GM18499 (cell line): ENCODE data around the gene TTYH3.

Experiments used
- ATAC-seq: cut with Tn5 transposase; IDR thresholded peaks from one replicate; pipeline ENCODE4 v1.9.1; 2021; ENCODE audit warnings: moderate number of reproducible peaks; ENCODE audit not compliant: insufficient read depth, unreplicated experiment

TTYH3 gene

DNA sequence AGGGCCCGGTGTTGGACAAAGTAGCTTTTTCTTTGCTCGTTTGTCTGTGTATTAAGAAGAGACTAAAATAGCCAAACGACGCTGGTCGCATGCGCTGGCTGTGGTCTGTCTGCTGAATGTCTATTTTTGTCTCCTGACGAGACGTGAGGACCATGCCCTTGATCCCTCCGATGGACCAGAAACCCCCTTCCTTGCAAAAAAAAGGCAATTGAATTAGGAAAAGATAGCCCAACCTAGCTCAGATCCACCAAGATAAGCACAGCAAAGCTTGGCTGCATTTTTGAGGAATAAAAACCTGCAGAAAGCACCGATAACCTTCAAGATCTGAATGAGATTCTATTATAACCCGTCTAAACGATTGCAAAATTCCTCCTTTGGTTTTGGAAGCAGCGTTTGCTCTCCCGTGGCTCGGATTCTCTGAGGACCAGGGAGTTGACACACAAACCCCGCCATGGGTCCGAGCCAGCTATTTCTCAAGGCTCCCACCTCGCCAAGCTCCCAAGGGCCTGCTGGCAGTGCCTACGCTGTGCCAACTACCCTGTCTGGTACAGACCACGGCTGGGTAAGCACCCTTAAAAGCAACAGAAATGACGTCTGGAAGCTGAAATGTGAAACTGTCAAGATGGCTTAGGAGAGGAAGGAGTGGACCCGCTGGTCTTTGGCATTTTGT, 17.7 kb upstream of the TTYH3 start:
- no peak for ATAC-seq

DNA sequence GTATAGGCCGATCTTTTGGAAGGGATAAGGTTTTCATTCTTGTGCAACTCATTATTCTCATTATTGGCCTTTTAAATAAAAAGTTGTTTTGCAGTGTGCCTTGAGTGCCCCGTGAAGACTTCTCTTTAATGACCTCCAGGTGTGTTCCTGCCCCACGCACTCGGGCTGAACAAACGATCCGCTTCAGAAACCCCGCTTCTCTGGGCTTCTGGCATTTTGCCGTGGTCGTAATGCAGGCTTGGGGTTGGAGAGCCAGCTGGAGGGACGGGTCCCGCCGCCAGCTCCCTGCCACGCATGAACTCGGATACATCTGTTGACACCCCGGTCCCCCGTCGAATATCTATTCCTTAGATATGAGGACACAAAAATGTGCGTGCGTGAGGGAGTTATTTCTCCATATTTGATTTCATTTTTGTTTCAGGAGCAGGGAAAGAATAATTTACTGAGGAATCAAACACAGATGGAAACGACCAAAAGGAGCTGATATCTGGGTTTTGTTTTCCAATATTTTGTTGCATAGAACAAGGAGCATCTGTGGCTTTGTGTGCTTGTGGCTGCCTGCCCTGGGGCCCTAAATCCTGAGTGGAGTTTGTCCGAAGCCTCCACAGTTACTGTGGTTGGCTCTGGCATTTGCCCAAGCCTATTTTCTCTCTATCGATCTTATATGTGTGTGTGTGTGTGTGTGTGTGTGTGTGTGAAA, 17.0 kb upstream of the TTYH3 start:
- no peak for ATAC-seq

DNA sequence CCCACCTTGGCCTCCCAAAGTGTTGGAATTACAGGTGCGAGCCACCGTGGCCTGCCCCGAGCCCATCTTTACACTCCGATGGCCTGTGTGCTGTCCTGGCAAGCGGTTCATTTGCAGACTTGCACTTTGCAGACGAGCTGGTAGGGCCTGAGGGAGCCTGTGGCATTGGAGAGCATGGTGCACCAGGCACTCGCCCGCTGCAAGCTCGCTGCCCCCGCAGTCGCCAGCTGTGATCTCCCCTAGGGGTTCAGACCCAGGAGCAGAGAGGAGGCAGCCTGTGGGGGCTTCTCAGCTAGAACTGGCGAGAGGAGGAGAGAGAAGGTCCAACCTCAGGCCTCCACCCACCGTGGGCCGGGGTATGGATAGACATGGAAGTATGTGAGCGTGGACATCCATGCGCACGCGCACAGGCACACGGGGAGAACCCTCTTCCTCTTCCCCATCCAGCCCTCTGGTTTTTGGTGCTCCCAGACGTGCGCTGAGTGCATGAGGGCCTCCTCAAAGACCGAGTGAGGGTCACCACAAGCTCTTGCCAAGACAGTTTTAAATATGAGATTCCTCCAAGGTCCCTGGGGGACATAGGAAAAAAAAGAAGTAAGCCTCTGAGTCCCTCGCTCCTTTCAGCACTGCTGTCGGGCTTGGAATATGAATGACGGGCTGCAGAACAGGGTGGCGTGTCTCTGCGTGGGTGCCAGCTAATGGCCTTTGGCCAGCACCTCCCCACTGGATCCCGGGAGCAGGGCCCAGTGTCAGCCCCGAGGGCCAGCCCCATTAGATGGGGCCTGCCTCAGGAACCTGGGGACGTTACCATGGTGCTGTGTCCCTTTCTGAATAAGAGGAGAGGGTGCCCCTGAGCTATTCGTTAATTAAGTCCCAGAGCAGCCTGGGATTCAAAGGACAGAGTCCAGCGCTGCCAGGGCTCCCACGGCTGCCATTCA, 15.1 kb upstream of the TTYH3 start:
- no peak for ATAC-seq

DNA sequence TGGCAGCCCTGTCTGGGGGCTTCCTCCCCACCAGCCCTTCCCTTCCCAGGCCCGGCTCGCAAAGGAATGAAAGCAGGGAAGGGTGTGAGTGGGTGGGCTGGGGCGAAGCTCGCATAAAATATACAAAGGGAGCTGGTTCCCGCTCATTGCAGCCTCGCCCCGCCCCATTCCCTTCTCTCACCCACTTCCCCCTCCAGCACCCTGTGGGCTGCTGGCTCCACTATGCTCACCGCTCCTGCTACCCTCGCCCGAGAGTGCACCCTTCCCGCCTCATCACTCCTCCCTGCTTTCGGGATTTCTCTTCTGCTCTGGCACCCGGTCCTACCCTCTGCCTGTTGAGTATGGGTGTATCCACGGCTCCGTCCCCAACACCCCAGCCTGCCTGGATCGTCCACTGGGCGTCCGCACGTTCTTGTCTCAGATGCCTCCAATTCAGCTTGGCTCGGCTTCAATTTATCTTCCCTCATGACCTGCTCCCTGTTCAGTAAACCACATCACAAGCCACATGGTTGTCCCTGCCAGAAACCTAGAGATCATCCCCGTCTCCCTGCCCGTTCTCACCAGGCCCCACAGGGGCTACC, 14.4 kb upstream of the TTYH3 start:
- ATAC-seq, result no peak

DNA sequence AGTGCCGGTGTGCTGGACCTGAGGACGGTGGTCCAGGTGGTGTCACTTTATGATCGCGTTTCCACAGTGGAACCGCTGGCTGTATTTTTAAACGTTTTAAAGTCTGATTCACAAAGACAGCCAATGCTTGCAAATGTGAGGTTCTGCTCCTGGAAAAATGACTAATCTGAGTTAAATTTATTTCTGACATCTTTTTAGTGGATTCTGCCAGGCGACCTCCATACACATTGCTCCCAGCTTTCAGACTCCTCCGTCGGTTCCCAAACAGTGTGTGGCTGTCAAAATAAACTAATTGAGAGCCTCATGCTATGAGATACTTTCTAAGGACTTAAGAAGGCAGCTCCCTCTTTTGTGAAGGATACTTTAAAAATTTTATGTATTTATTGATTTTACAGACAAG, 12.7 kb upstream of the TTYH3 start:
- ATAC-seq, result no peak

DNA sequence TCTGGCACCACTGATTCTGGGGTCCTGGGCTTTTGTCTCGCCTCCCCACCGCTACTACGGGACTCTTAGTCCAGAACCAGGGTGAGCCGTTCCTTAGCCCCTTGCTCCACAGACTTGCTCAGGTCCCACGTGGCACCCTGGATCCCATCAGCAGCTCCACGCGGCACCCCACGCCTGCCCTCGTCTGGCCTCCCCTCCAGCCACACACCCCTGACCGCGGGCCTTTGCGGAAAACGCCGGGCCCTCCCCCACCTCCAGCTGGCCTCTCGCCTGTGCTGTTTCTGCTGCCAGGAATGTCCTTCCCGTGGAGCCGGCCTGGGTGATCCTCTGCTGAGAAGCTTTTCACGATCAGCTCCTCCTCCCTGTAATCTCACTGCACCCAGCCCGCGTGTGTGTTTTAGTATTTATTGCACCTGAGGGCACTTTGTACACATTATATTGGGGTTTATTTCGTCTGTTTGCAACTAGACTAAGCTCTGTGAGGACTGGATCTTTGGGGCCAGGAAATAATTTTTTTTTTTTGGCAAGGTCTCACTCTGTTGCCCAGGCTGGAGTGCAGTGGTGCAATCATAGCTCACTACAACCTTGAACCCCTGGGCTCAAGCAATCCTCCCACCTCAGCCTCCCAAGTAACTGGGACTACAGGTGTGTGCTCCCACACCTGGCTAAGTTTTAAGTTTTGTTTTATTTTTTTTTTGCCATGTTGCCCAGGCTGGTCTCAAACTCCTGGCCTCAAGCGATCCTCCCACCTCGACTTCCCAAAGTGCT, 10.5 kb upstream of the TTYH3 start:
- ATAC-seq, result no peak

DNA sequence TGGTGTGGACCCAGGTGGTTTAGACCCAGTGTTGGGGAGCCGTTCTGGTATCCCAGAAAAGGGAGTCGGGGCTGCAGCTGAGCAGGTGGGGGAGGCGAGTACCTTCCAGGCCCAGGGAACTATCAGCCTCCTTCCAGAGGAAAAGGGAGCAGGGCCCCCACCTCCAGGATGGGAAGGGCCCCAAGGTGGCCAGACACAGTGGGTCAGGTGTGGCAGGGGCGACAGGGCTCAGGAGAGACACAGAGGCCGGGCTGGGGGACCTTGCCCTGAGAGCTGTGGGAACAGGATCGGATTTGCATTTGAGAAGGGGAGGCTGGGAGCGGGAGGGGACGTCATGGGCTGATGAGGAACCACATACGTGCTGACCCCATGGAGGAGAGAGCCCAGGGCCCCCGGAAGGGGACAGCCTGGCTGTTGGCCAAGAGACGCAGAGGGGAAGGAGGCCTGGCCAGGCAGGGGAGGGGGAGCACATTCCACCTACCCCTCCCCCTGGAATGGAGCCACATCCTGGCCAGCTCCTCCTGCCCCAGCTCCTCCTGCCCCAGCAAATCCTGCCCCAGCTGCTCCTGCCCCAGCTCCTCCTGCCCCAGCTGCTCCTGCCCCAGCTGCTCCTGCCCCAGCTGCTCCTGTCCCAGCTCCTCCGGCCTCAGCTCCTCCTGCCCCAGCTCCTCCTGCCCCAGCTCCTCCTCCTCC, 9.7 kb upstream of the TTYH3 start:
- no peak for ATAC-seq

DNA sequence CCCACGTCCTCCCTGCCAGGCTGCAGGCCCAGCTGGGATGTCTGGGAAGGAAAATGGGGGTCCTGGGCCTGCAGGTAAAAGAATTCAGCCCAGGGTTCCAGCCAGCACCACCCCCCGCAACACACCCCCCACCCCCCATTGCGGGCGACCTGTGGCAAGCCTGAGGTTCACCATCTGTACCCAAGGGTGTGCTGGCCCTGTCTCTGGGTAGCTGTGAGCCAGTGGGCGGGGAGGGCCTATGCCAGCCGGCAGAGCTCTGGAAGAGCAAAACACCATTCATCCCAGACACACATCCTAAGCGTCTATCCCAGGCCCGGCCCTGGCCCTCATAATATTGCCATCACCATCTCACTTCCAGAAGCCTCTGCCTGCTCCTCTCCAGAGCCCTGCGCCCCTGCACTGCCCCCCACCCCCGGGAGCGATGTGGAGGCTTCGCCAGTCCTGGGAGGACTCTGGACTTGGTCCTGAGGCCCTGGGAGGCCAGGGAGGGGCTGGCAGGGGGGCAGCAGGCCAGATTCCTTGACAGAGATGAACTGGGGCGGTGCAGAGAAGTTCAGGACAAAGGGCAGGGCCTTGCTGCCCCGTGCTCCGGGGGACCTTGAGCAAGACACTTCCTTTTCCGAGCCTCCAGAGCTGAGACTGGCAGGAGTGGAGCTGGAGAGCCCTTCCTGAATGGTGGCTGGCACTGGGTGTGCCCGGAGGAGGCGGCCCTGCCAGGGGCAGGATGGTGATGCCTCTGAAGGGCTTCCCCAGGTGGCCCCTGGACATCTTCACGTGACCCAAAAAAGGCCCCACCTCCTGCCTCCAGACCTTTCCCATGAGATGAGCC, 8.7 kb upstream of the TTYH3 start:
- ATAC-seq, result no peak

DNA sequence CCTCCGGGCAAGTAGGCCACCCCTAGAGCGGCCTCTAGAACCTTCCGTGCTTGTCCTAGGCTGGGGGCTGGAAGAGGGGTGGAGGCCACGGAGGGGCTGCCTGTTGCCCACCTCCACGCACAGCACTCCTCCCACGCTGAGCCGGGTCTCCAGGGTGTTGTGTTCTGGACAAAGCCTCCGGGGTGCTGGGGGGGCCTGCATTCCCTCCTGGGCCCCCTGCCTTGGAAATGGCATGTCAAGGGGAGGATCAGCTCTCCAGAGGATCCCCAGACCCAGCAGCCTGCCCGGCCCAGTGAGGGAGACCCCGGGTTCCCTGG, 8.1 kb upstream of the TTYH3 start:
- no peak for ATAC-seq

DNA sequence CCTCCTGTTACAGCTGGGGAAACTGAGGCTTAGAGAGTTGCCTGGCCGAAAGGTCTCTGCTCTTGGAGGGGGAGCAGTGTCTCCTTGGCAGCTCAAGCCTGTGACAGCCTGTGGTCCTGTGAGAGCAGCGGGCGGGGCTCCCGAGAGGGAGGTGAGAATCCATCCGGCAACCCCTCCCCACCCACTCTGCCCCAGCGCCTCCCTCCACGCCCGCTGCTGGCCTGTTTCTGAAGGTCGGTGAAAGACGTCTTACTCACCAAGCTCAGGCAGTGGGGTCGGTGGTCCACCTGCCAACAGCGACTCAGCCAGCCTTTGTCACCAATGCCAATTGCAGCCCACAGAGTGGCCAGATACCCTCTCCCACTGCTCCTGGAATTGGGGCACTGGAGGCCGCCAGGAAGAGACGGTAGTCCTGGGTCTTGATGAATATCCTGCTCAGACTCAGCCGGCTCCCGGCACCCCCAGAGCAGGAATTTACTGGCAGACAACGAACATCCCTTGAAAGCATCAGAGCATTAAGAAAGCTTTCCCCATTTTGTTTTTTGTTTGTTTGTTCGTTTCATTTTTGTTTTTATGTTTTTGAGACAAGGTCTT, 7.4 kb upstream of the TTYH3 start:
- ATAC-seq, result no peak

DNA sequence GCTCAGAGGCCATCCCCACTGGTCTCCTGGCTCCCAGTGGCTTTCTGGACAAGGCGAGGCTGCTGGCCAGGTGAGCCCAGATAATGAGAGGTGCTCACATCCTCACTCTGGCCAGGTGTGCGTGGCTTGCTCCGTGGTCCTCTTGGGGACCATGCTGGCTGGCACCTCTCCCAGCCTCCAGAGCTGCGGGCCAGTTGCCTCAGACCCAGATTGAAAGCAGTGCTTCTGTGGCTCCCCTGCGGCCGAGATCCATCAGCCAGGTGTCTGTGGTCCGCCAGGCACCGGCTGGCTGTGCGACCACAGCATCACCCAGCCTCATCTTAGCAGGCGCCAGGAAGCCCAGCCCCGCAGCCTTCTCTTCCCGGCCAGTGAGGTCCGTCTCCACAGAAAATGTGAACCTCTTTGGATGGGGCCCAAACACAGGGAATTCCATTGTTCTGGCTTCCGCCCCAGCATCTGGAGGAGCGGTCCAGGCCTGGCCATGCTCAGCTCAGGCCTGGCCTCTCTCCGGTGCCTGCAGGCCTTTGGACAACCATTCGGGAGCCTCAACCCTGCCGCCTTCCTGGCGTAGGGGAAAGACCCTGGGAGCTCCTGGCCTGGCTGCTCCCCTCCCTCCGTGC, 5.2 kb upstream of the TTYH3 start:
- no peak for ATAC-seq

DNA sequence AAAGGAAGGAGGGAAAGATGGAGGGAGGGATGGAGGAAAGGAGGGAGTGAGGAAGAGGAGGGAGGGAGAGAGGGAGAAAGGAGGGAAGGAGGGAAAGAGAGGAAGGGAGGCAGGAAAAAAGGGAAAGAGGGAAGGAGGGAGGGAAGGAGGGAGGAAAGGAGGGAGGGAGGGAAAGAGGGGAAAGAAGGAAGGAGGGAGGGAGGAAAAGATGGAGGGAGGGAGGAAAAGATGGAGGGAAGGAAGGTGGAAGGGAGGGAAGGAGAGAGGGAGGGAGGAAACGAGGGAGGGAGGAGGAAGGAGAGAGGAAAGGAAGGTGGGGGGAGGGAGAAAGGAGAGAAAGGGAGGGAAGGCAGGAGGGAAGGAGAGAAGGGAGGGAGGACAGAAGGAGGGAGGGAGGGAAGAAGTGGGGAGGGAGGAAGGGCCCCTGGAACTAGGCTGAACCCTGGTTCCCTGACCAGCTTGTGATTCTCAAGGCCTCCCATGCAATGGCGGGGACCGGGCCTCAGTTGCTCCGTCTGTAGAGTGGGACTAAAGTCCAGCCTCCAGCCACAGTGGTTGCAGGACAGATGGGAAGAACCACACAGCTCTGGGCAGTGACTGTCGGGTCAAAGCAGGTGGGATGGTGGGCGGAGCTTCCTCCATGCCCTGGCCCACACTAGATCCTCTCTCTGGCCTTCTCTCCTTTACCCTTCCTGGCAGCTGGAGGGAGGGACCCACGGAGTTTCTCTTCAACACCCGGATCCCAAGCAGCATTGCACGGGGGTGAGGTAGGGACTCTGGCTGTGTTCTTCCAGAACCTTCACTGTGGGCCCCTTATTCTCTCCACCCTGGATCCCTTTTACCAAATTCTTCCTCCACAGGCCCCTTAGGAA, 4.3 kb upstream of the TTYH3 start:
- ATAC-seq, result no peak

DNA sequence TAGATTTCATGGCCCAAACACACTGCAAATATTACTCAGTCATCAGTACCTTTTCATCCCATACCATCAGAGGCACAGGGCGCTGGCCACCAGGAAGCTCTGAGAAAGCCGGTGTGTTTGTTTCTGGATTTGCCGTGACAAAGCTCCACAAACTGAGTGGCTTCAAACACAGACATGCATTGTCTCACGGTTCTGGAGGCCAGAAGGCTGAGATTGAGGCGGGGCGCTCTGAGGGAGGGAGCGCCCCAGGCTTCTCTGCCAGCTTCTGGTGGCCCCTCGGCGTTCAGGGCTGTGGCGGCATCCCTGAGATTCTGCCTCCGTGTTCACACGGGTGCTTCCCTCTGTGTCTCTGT, 3.7 kb upstream of the TTYH3 start:
- ATAC-seq, result no peak

DNA sequence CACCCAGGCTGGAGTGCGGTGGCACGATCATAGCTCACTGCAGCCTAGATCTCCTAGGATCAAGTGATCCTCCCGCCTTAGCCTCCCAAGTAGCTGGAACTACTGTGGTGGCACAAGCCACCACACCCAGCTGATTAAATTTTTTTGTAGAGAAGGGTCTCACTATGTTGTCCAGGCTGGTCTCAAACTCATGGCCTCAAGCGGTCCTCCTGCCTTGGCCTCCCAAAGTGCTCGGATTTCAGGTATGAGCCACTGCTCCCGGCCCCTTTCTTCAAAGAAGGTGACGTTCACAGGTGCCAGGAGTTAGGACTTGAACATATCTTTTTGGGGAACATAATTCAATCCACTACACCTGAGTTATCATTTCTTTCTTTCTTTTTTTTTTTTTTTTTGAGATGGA, 2.9 kb upstream of the TTYH3 start:
- no peak for ATAC-seq

DNA sequence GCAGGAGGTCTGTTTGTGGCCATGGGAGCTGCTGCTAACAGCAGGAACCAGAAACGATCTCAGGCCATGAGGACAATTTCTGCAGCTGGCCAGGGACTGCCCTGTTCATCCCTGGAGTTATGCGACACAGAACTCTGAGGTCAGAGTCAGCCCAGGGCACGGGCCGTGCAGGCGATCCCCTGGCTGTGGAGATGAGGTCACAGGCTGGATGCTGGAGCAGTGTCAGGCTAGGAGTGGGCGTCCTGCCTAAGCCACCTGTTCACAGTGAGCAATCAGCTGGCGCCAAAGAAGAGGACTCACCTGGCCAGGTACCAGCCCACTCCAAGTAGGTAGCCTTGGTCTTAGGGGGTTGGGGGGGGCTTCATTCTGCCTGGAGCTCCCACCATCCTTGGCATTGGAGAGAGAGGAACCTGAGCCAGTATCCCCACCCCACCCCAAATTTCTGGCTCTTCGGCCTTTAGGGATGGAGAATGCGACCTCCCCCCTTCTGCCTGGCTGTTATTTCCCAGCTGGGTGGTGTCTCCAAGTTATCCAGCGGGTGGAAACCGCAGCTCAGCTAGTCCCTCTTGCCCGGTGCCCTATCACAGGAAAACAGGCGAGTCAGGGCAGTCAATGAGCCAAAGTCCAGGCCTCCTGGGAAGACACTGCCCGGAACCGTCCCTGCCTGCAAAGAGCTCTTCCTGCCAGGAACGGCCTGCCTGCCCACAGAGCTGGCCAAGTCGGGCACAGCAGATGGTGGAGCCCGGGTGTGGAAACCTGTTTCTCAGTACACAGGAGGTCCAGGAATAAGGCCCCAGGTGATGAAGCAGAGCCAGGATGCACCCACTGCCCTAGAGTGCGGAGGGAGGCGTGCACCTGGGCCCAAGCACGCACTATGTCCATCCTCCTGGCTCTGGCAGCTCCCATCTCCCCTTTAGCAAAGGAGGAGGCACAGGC, 1.8 kb upstream of the TTYH3 start:
- no peak for ATAC-seq
